GM23338 (cell line): ENCODE results near the gene GAL3ST1. TPM values are rescaled to one million over a fixed set of nuclear protein-coding genes. Genes with fewer than 3 reads are reported as not detected.

Experiments
- CTCF ChIP-seq, 2 experiments: fragments of 200-600 bp in 1 of 2; sonication (generic) in 1 of 2; conservative IDR thresholded peaks; 2 replicates each; pipeline versions ENCODE4 v1.5.1 to v1.6.1; 2016 to 2017; ENCODE audit warnings: antibody characterized with exemption in 2 of 2, low read depth in 2 of 2, mild to moderate bottlenecking in 2 of 2, moderate library complexity in 1 of 2
- EZH2phosphoT487 ChIP-seq: fragments of 200-600 bp; sonication (generic); IDR thresholded peaks from one replicate; pipeline ENCODE4 v1.8.1; 2018; ENCODE audit warnings: antibody characterized with exemption; ENCODE audit not compliant: unreplicated experiment
- JUNB ChIP-seq: IDR thresholded peaks from one replicate; pipeline ENCODE4 v1.6.1; 2016; ENCODE audit warnings: antibody characterized with exemption; ENCODE audit not compliant: unreplicated experiment
- POLR2AphosphoS5 ChIP-seq: IDR thresholded peaks from 2 replicates; pipeline ENCODE4 v1.6.1; 2016; ENCODE audit warnings: antibody characterized with exemption, low read depth
- STAT1 ChIP-seq: IDR thresholded peaks from one replicate; pipeline ENCODE4 v1.6.1; 2016; ENCODE audit warnings: antibody characterized with exemption; ENCODE audit not compliant: unreplicated experiment
- ZNF114 ChIP-seq: fragments of 250-450 bp; sonication (Bioruptor Pico); IDR thresholded peaks from 2 replicates; pipeline ENCODE4 v1.5.0; 2020; ENCODE audit warnings: mild to moderate bottlenecking, moderate library complexity
- ZNF331 ChIP-seq: fragments of 250-450 bp; sonication (Bioruptor Pico); IDR thresholded peaks from 2 replicates; pipeline ENCODE4 v1.5.0; 2020; ENCODE audit warnings: low read depth, mild to moderate bottlenecking, moderate library complexity
- polyA plus RNA-seq: library from polyadenylated mRNA; unstranded; fragments of >200 nt; fragmentation: Nextera tagmentation; extraction: Ambion mirVana; gene quantifications from 2 replicates; pipeline ENCODE4 v1.2.1, GENCODE V29; 2016
- total RNA-seq: library from RNA; depleted of rRNA; stranded (reverse); fragments of >200 nt; shearing (Covaris generic); gene quantifications from 2 replicates; pipeline ENCODE4 v1.2.3, GENCODE V29; 2014
- TF ChIP-seq, protein P1 (sequence below): fragments of 250-450 bp; sonication (Bioruptor Pico); IDR thresholded peaks from 2 replicates; pipeline ENCODE4 v1.5.0; 2020; ENCODE audit warnings: mild to moderate bottlenecking, moderate library complexity

The GAL3ST1 gene
- total and polyA plus RNA-seq, 2 experiments from 2014 or later, result 8.2 to 13.3 TPM

GRCh38 chr22:30573594-30574094 lies 821 bp downstream of the GAL3ST1 start (continued):
- TF ChIP-seq, protein P1, sequence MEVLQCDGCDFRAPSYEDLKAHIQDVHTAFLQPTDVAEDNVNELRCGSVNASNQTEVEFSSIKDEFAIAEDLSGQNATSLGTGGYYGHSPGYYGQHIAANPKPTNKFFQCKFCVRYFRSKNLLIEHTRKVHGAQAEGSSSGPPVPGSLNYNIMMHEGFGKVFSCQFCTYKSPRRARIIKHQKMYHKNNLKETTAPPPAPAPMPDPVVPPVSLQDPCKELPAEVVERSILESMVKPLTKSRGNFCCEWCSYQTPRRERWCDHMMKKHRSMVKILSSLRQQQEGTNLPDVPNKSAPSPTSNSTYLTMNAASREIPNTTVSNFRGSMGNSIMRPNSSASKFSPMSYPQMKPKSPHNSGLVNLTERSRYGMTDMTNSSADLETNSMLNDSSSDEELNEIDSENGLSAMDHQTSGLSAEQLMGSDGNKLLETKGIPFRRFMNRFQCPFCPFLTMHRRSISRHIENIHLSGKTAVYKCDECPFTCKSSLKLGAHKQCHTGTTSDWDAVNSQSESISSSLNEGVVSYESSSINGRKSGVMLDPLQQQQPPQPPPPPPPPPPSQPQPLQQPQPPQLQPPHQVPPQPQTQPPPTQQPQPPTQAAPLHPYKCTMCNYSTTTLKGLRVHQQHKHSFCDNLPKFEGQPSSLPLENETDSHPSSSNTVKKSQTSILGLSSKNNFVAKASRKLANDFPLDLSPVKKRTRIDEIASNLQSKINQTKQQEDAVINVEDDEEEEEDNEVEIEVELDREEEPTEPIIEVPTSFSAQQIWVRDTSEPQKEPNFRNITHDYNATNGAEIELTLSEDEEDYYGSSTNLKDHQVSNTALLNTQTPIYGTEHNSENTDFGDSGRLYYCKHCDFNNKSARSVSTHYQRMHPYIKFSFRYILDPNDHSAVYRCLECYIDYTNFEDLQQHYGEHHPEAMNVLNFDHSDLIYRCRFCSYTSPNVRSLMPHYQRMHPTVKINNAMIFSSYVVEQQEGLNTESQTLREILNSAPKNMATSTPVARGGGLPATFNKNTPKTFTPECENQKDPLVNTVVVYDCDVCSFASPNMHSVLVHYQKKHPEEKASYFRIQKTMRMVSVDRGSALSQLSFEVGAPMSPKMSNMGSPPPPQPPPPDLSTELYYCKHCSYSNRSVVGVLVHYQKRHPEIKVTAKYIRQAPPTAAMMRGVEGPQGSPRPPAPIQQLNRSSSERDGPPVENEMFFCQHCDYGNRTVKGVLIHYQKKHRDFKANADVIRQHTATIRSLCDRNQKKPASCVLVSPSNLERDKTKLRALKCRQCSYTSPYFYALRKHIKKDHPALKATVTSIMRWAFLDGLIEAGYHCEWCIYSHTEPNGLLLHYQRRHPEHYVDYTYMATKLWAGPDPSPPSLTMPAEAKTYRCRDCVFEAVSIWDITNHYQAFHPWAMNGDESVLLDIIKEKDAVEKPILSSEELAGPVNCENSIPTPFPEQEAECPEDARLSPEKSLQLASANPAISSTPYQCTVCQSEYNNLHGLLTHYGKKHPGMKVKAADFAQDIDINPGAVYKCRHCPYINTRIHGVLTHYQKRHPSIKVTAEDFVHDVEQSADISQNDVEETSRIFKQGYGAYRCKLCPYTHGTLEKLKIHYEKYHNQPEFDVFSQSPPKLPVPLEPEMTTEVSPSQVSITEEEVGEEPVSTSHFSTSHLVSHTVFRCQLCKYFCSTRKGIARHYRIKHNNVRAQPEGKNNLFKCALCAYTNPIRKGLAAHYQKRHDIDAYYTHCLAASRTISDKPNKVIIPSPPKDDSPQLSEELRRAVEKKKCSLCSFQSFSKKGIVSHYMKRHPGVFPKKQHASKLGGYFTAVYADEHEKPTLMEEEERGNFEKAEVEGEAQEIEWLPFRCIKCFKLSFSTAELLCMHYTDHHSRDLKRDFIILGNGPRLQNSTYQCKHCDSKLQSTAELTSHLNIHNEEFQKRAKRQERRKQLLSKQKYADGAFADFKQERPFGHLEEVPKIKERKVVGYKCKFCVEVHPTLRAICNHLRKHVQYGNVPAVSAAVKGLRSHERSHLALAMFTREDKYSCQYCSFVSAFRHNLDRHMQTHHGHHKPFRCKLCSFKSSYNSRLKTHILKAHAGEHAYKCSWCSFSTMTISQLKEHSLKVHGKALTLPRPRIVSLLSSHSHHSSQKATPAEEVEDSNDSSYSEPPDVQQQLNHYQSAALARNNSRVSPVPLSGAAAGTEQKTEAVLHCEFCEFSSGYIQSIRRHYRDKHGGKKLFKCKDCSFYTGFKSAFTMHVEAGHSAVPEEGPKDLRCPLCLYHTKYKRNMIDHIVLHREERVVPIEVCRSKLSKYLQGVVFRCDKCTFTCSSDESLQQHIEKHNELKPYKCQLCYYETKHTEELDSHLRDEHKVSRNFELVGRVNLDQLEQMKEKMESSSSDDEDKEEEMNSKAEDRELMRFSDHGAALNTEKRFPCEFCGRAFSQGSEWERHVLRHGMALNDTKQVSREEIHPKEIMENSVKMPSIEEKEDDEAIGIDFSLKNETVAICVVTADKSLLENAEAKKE, result no peak
- TF ChIP-seq JUNB (no peak), STAT1 (no peak), CTCF (conservative IDR thresholded peaks at IDR 0.05; ENCODE audit: low read depth in 2 of 2) (no peak), EZH2phosphoT487 (no peak), POLR2AphosphoS5 (no peak), ZNF114 (CRISPR knock-in tag) (no peak), ZNF331 (no peak)
